Lung (tissue), 12 donors: ENCODE results near the gene CAPN13. TPM values are rescaled to one million over a fixed set of nuclear protein-coding genes. Genes with fewer than 3 reads are reported as not detected.
A peak's percentile ranks its signal among the peaks of the same experiment; 100 is the strongest.

Experiments
- ATAC-seq: fragments of 200-7000 bp; cut with Tn5 transposase; one replicate; pipeline ENCODE4 v1.9.1; 2020; ENCODE audit warnings: moderate number of reproducible peaks; ENCODE audit not compliant: insufficient read depth, low FRiP score
- DNase-seq, 3 donors: peaks; one replicate each; pipeline ENCODE4 v3.0.0-alpha.2; 2013 to 2017
- H3K27ac ChIP-seq, 2 donors: one replicate each; pipeline ENCODE4 v1.5.1; 2013; ENCODE audit warnings: mild to moderate bottlenecking in 2 of 2, moderate library complexity in 2 of 2, control low read depth in 1 of 2, inconsistent platforms in 1 of 2, low read depth in 1 of 2, low read length in 1 of 2
- H3K27me3 ChIP-seq, 3 donors: one replicate each; pipeline ENCODE4 v1.5.1; 2013; ENCODE audit warnings: low read length in 2 of 3; ENCODE audit not compliant: control insufficient read depth in 3 of 3, insufficient read depth in 3 of 3
- H3K36me3 ChIP-seq, 4 donors: one replicate each; pipeline ENCODE4 v1.5.1; 2013; ENCODE audit warnings: low read length in 4 of 4, mild to moderate bottlenecking in 1 of 4, moderate library complexity in 1 of 4; ENCODE audit not compliant: control insufficient read depth in 4 of 4, insufficient read depth in 4 of 4
- H3K4me1 ChIP-seq, 5 donors: one replicate each; pipeline ENCODE4 v1.5.1; 2013; ENCODE audit warnings: low read length in 5 of 5, mild to moderate bottlenecking in 2 of 5, moderate library complexity in 1 of 5; ENCODE audit not compliant: control insufficient read depth in 5 of 5, insufficient read depth in 5 of 5
- H3K4me3 ChIP-seq: one replicate; pipeline ENCODE4 v1.5.1; 2013; ENCODE audit warnings: mild to moderate bottlenecking, control low read depth, moderate library complexity
- H3K9ac ChIP-seq, 2 donors: one replicate each; pipeline ENCODE4 v1.5.1; 2013; ENCODE audit warnings: low read length in 2 of 2, control low read depth in 1 of 2; ENCODE audit not compliant: insufficient read depth in 1 of 2
- H3K9me3 ChIP-seq, 4 donors: one replicate each; pipeline ENCODE4 v1.5.1; 2013; ENCODE audit warnings: low read length in 3 of 4, mild to moderate bottlenecking in 1 of 4, moderate library complexity in 1 of 4; ENCODE audit not compliant: control insufficient read depth in 4 of 4, insufficient read depth in 3 of 4
- CTCF ChIP-seq: IDR thresholded peaks from 2 replicates; pipeline ENCODE4 v1.5.1; 2012; ENCODE audit warnings: mild to moderate bottlenecking; ENCODE audit errors: control extremely low read depth, extremely low read depth
- WGBS, 2 donors: extraction: QIAGEN DNeasy Blood & Tissue Kit; methylation state at CpG; one replicate each; pipeline ENCODE4 v1.1.7; 2013; 5-methylcytosine and 5-hydroxymethylcytosine counted together
- polyA plus RNA-seq, 2 donors: library from polyadenylated mRNA; stranded (reverse); fragments of 200-250 nt; gene quantifications; one replicate each; pipeline ENCODE4 v1.2.1, GENCODE V29; 2013
- total RNA-seq, 2 donors: library from RNA; depleted of rRNA in 1 of 2; stranded (reverse); fragments of >200 nt in 1 of 2; gene quantifications; one replicate each; pipeline ENCODE4 v1.2.1, GENCODE V29; 2014 to 2021
- donor health status: control.
- donor health status: control.
- donor health status: Bipolar disorder and iron deficiency.
- donor health status: healthy.
- donor health status: DM: yes; HTN: yes; CAD: no.

The CAPN13 gene
- total and polyA plus RNA-seq, 4 donors: 6.6 to 31.6 (median 8.2) TPM

GRCh38 chr2:30798536-30798991, 8.7 kb downstream of the CAPN13 start:
- no peaks in the 10 kb centered on the region for H3K9me3 ChIP-seq
- no peaks in the 10 kb centered on the region for H3K27me3 ChIP-seq
- H3K36me3 ChIP-seq: no peaks in the 10 kb centered on the region
- ATAC-seq (no peak), DNase-seq (peak in 2 of 3 donors; percentile 24 to 42)
- peaks cover 0 to 14% (median 5%) of the 10 kb centered on the region in 5 donors for H3K4me1 ChIP-seq
- no peak for TF ChIP-seq CTCF
- H3K27ac ChIP-seq: no peak overlapping the region
- WGBS, 2 donors: 10 to 12% methylated on average over 6 of the region's 6 CpGs
- H3K9ac ChIP-seq: no peak overlapping the region
- H3K4me3 ChIP-seq: no peak overlapping the region

- H3K9me3 ChIP-seq: no peaks in the 10 kb centered on the region
- no peak overlapping the region for H3K27ac ChIP-seq
- ATAC-seq (no peak), DNase-seq (no peak)
- H3K9ac ChIP-seq: no peak overlapping the region
- WGBS, 2 donors: 80 to 93% methylated on average over 8 of the region's 8 CpGs
- H3K4me3 ChIP-seq: no peak overlapping the region
- no peaks in the 10 kb centered on the region for H3K36me3 ChIP-seq
- peaks cover 0 to 14% (median 5%) of the 10 kb centered on the region in 5 donors for H3K4me1 ChIP-seq
- no peak for TF ChIP-seq CTCF
- no peaks in the 10 kb centered on the region for H3K27me3 ChIP-seq
Observed at GRCh38 chr2:30797381-30798015, 9.7 kb downstream of the CAPN13 start.

GRCh38 chr2:30796699-30797098, 10.5 kb downstream of the CAPN13 start:
- Histone ChIP-seq H3K27ac (no peak overlapping the region), H3K27me3 (peaks cover 0 to 3% (median 0%) of the 10 kb centered on the region in 3 donors), H3K4me3 (no peak overlapping the region), H3K4me1 (peaks cover 0 to 14% (median 5%) of the 10 kb centered on the region in 5 donors), H3K9me3 (no peaks in the 10 kb centered on the region), H3K36me3 (no peaks in the 10 kb centered on the region), H3K9ac (no peak overlapping the region)
- WGBS, 2 donors: 64 to 77% methylated on average over 4 of the region's 4 CpGs
- DNase-seq (peak; percentile 51 to 81 (median 65)), ATAC-seq (peak; percentile 47)
- no peak for TF ChIP-seq CTCF
